Measurements from ENCODE around the gene TMEM126B.
A peak's percentile ranks its signal among the peaks of the same experiment; 100 is the strongest.

The TMEM126B gene

DNA sequence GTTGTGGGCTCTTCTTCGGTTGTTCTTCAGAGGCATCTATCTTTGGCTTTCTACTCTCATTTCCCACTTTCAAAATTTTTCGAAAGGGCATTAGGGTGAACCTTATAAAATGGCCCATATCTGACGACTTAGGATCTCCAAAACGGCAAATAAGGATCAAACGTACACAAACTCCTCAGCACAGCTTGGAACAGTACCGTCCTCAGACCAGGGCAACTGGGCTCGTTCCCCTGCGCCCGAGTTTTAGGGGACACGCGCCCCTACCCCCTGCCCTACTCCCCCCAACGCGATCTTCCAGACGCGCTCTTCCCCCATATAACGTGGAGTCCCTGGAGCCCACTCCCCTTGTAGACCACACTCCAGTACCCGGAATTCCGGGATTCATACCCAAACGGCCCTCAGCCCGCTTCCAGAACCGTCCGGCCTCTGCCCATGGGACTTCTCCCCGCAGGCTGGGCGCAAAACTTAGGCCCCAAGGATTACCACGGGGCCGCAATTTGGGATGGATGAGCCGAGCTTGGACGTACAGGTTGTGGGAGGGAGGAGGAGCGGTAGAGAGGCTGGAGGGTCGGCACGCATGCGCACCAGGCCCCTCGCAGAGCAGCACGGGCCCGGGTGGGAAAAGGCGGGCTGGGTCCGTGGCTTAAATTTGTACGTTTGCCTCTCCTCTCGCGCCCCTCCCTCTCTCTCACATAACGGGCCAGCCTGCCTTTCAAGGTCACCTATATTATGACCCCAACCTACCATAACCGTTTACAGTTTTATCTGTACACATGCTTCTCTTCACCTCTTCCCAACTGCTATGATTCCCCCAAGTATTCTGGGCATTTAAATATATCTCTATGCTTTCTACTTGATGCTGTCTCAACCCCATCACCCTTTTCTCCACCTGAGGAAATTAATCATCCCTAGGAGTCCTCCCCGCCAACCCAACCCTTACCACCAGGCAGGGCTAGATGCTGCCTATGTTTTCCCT, 54.2 kb downstream of the TMEM126B start:
- Mint-ChIP-seq H3K27me3 (no peaks in the 10 kb centered on the region), H3K36me3 (peaks cover 0 to 5% of the 10 kb centered on the region in 2 donors), H3K4me3 (peak overlapping the region; percentile 77 to 94), H3K9me3 (no peaks in the 10 kb centered on the region), H3K4me1 (peaks cover 6% of the 10 kb centered on the region in 2 donors), H3K27ac (peak overlapping the region; percentile 98)
- ATAC-seq (replicated peaks) (peak; percentile 86 to 92), DNase-seq (peak; percentile 58)

DNA sequence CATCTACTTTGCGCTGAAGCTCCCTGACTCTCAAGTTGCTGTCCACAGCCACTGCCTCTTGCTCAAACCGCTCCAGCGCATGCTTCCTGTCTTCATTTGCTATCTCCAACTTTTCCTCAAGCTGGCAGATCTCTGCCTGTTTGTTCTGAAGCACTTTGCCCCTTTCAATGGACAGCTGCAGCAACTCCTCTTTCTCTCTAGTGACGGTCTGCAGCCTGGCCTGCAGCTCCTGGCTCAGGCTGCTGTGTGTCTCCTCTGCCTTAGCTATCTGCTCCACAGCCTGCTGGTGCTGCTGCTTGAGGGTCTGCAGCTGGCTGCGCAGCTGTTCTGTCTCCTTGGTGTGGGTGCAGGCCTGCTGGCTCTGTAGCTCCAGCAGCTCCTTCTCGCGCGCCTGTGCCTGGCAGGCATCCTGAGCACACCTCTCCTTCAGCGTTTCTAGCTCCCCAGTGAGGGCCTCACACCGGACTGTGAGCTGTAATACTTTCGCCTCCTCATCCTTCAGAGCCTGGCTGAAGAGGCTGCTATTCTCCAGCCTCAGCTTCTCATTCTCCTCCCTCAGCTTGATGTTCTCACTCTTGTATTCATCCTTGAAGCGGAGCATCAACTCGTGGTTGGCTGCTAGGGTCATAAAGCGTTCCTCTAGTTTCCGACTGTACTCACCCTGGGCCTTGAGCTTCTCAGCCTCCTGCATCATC, 56.9 kb downstream of the TMEM126B start:
- Mint-ChIP-seq H3K4me1 (peaks cover 6% of the 10 kb centered on the region in 2 donors), H3K9me3 (no peaks in the 10 kb centered on the region), H3K4me3 (no peak overlapping the region), H3K36me3 (peaks cover 0 to 5% of the 10 kb centered on the region in 2 donors), H3K27ac (no peak overlapping the region), H3K27me3 (peaks cover 0 to 4% of the 10 kb centered on the region in 2 donors)
- no peak for ATAC-seq (replicated peaks)
- DNase-seq, result no peak

DNA sequence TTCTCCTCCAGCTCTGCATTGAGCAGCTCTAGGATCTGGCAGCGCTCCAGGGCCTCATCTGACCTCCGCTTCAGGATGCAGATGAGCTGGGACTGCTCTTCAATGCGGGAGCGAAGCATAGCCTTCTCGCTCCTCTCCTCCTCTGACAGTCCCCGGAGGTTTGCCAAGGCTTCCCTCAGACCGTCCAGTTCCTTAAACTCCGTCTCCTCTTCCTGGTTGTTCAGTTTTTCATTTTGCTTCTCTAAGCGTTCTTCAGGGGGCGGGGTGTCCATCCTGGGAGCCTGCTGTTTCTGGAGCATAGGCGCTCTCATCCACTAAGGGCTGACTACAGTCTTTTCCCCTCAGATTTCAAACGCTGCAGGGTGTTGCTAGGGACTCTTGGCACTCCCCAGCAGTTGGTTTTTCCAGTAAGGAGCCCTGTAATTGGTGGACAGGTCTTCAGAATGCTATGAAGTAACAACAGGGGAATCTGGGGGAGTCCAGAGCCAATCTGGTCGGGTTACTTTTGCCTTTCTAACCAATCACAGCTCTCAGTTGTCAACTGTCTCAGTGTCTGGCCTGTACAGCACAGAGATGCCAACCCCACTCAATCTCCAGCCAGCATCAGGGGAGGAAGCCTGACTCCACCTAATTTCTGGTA, 57.5 kb downstream of the TMEM126B start, which contains the start of gene CCDC89:
CCDC89 (minus strand) TSS at position 376 of the 640 bp plus-strand sequence; CDS start at position 311, 65 bp downstream.
- Mint-ChIP-seq H3K4me3 (no peak within 1 kb of the TSS), H3K36me3 (peaks cover 0 to 5% of the 10 kb centered on the region in 2 donors), H3K27me3 (peaks cover 0 to 4% of the 10 kb centered on the region in 2 donors), H3K27ac (no peak within 1 kb of the TSS), H3K4me1 (peaks cover 6% of the 10 kb centered on the region in 2 donors), H3K9me3 (no peaks in the 10 kb centered on the region)
- ATAC-seq (replicated peaks) (no peak), DNase-seq (no peak)
